Measurements from ENCODE around the gene KRTAP10-11.

The KRTAP10-11 gene

GRCh38 chr21:44601596-44602462 is 44.4 kb upstream of the KRTAP10-11 start:
- H3K4me1 ChIP-seq (ENCODE audit: insufficient read depth, low read length, severe bottlenecking): no peaks in the 10 kb centered on the region
- H3K79me2 ChIP-seq (ENCODE audit: insufficient read depth, low read length): no peaks in the 10 kb centered on the region
- H2AFZ ChIP-seq (ENCODE audit: low read length): no peak overlapping the region
- H3K9ac ChIP-seq (ENCODE audit: low read length): no peak overlapping the region
- TF ChIP-seq, protein P1, sequence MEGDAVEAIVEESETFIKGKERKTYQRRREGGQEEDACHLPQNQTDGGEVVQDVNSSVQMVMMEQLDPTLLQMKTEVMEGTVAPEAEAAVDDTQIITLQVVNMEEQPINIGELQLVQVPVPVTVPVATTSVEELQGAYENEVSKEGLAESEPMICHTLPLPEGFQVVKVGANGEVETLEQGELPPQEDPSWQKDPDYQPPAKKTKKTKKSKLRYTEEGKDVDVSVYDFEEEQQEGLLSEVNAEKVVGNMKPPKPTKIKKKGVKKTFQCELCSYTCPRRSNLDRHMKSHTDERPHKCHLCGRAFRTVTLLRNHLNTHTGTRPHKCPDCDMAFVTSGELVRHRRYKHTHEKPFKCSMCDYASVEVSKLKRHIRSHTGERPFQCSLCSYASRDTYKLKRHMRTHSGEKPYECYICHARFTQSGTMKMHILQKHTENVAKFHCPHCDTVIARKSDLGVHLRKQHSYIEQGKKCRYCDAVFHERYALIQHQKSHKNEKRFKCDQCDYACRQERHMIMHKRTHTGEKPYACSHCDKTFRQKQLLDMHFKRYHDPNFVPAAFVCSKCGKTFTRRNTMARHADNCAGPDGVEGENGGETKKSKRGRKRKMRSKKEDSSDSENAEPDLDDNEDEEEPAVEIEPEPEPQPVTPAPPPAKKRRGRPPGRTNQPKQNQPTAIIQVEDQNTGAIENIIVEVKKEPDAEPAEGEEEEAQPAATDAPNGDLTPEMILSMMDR (IDR thresholded peaks at IDR 0.05; ENCODE audit: low read length): no peak
- TF ChIP-seq EZH2 (IDR thresholded peaks at IDR 0.05; ENCODE audit: borderline replicate concordance, low read length): no peak
- no peak overlapping the region for H3K27ac ChIP-seq (ENCODE audit: low read depth, low read length, poor library complexity, severe bottlenecking)
- no peaks in the 10 kb centered on the region for H3K36me3 ChIP-seq (ENCODE audit: insufficient read depth, low read length)
- no peaks in the 10 kb centered on the region for H3K9me3 ChIP-seq (ENCODE audit: low read length)
- no peaks in the 10 kb centered on the region for H4K20me1 ChIP-seq (ENCODE audit: insufficient read depth, low read length)
- no peaks in the 10 kb centered on the region for H3F3A ChIP-seq (ENCODE audit: insufficient read depth, low read length)
- H3K9me2 ChIP-seq (ENCODE audit: low read depth, low read length): no peaks in the 10 kb centered on the region
- no peaks in the 10 kb centered on the region for H3K27me3 ChIP-seq (ENCODE audit: insufficient read depth, low read length)
- H3K4me3 ChIP-seq (ENCODE audit: low read depth, low read length, poor library complexity, severe bottlenecking): no peak overlapping the region
- H3K4me2 ChIP-seq (ENCODE audit: low read length): no peak overlapping the region

DNA sequence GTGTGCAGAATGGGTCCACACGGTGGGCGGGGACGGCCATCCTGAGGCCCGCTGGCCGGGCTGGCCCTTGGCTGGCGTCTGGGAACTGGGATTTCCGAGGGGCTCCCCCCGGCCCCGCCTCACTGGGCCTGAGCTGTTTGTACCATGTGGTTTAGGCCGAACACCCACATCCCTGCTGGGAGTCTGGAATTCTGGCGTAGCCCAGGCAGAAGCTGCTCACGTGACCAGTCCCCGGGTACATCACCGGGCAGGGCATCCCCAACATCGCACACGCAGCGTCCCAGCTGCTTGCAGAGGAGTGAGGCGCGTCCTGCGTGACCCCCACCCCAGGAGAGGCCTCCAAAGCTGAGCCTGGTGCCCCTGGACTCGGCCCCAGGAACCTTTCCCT is 43.8 kb upstream of the KRTAP10-11 start:
- Histone ChIP-seq H3K4me3 (ENCODE audit: low read depth, low read length, poor library complexity, severe bottlenecking) (no peak overlapping the region), H3K27me3 (ENCODE audit: insufficient read depth, low read length) (no peaks in the 10 kb centered on the region), H3K4me2 (ENCODE audit: low read length) (no peak overlapping the region), H3K9me2 (ENCODE audit: low read depth, low read length) (no peaks in the 10 kb centered on the region), H3K79me2 (ENCODE audit: insufficient read depth, low read length) (no peaks in the 10 kb centered on the region), H3K9me3 (ENCODE audit: low read length) (no peaks in the 10 kb centered on the region), H3F3A (ENCODE audit: insufficient read depth, low read length) (no peaks in the 10 kb centered on the region), H3K4me1 (ENCODE audit: insufficient read depth, low read length, severe bottlenecking) (no peaks in the 10 kb centered on the region), H3K27ac (ENCODE audit: low read depth, low read length, poor library complexity, severe bottlenecking) (no peak overlapping the region), H4K20me1 (ENCODE audit: insufficient read depth, low read length) (no peaks in the 10 kb centered on the region), H2AFZ (ENCODE audit: low read length) (no peak overlapping the region), H3K36me3 (ENCODE audit: insufficient read depth, low read length) (no peaks in the 10 kb centered on the region), H3K9ac (ENCODE audit: low read length) (no peak overlapping the region)
- TF ChIP-seq, protein P1 (IDR thresholded peaks at IDR 0.05; ENCODE audit: low read length): no peak
- no peak for TF ChIP-seq EZH2 (IDR thresholded peaks at IDR 0.05; ENCODE audit: borderline replicate concordance, low read length)

DNA sequence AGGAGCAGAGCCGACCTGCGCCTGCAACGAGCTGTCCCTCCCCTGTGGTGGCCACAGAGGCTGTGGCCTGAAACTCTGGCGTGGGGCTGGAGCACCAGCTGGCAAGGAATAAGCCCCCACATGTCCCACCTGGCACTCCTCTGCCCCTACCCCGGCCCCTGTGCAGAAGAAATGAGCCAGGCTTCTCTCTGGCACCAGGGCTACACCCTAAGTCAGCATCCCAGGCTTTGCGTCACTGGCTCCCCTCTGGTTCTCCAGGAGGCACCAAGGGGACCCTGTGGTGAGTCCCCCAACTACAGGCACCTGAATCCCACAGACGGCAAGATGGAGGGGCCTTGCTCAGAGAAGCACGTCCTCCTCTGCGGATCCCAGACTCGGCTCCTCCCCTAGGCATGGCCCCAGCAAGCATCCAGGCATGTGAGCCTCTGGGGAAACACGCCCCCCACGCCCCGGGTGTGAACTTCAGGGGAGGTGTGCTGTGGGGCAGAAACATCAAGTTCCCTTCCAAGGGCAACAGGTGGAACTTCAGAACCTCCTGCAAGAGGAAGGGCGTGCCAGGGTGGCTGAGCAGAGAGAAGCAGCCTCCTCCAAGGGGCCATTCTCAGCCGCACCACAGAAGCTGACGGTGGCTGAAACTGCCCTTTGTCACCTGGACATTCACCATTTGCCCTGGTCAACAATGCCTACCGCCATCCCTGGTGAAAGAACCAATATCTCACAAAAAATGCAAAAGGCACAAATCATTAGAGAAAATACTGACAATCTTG is 42.9 kb upstream of the KRTAP10-11 start:
- TF ChIP-seq, protein P1 (IDR thresholded peaks at IDR 0.05; ENCODE audit: low read length): no peak
- TF ChIP-seq EZH2 (IDR thresholded peaks at IDR 0.05; ENCODE audit: borderline replicate concordance, low read length): no peak
- Histone ChIP-seq H2AFZ (ENCODE audit: low read length) (no peak overlapping the region), H3K4me2 (ENCODE audit: low read length) (no peak overlapping the region), H3K9me2 (ENCODE audit: low read depth, low read length) (no peaks in the 10 kb centered on the region), H3K27me3 (ENCODE audit: insufficient read depth, low read length) (no peaks in the 10 kb centered on the region), H3K79me2 (ENCODE audit: insufficient read depth, low read length) (no peaks in the 10 kb centered on the region), H3K36me3 (ENCODE audit: insufficient read depth, low read length) (no peaks in the 10 kb centered on the region), H3F3A (ENCODE audit: insufficient read depth, low read length) (no peaks in the 10 kb centered on the region), H3K27ac (ENCODE audit: low read depth, low read length, poor library complexity, severe bottlenecking) (no peak overlapping the region), H3K9ac (ENCODE audit: low read length) (no peak overlapping the region), H4K20me1 (ENCODE audit: insufficient read depth, low read length) (no peaks in the 10 kb centered on the region), H3K4me3 (ENCODE audit: low read depth, low read length, poor library complexity, severe bottlenecking) (no peak overlapping the region), H3K4me1 (ENCODE audit: insufficient read depth, low read length, severe bottlenecking) (no peaks in the 10 kb centered on the region), H3K9me3 (ENCODE audit: low read length) (no peaks in the 10 kb centered on the region)

Measured in OCI-LY1 (cell line).